HG03159 (cell line): ENCODE measurements around the gene SIRT4.
"Not testable (repeated sequence)": the region's sequence is repeated elsewhere in the genome, so short reads cannot be mapped to it uniquely, and the experiment has no call there.

Source experiments
- ATAC-seq: cut with Tn5 transposase; IDR thresholded peaks from one replicate; pipeline ENCODE4 v1.9.1; 2021; ENCODE audit warnings: mild to moderate bottlenecking, moderate library complexity; ENCODE audit not compliant: unreplicated experiment

SIRT4 gene, protein sequence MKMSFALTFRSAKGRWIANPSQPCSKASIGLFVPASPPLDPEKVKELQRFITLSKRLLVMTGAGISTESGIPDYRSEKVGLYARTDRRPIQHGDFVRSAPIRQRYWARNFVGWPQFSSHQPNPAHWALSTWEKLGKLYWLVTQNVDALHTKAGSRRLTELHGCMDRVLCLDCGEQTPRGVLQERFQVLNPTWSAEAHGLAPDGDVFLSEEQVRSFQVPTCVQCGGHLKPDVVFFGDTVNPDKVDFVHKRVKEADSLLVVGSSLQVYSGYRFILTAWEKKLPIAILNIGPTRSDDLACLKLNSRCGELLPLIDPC

DNA sequence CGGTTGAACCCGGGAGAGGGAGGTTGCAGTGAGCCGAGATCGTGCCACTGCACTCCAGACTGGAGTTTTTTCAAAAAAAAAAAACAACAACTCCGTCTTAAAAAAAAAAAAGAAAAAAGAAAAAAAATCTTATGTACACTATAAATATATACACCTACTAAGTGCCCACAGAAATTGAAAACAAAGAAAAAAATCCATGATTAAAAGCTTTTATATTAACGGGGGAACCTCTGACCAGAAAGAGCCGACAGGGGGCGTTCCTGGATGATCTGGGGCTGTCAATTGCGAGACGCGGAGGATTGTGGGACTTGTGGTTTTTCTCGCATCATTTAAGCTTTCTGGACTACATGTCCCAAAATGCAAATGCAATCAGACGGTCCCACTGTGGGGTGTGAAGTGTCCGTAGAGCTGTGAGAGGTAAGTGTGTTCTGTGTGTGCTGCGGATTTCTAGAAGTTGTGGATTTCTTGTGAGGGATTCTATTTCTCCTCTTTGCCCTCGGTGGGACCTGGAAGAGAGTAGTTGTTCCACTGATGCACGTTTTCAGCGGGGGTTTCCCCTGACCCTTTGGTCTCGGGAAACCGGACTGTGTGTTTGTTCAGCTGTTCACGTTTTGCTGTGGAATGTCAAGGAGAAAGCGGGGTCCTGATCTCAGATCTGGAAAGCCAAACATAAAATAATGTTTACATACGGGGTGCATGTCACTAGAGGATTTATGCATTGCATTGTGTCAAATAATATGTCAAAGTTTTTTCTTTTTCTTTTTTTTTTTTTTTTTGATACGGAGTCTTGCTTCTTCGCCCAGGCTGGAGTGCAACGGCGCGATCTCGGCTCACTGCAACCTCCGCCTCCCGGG, at the start of gene SIRT4:
SIRT4 (plus strand) TSS at position 360 of the 854 bp plus-strand sequence. CDS start 1,241 bp downstream, outside the sequence.
- peak; percentile 93 for ATAC-seq

DNA sequence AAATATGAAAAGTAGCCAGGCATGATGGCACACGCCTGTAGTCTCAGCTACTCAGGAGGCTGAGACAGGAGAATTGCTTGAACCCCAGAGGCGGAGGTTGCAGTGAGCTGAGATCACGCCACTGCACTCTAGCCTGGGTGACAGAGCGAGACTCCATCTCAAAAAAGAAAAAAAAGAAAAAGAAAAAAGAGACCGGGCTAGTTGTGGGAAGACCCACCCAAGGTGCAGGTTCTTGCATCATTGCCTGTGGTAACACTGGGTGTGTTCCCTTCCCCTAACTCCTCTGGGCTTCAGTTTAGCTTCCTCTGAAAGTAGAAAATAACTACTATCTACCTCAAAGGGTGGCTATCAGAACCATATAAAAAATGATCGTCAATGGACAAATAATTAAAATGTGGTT, 48.8 kb upstream of the SIRT4 start:
- not testable (repeated sequence) for ATAC-seq

DNA sequence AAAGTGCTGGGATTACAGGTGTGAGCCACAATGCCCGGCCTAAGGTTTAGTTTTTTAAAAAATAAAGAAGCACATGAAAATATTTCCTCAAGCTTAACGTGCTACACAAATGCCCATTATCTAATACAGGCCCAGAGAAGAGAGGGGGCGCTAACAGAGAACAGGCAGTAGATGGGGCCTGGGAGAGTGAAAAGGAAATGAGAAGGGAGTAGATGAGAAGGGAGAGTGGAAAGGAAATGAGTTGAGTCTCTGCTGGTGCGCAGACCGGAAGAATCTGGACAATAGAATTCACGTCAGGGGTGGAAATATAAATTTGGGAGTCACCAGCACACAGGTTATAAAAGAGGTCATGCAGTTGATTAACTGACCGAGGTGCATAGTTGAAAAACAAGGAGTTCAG, 47.3 kb upstream of the SIRT4 start:
- no peak for ATAC-seq

DNA sequence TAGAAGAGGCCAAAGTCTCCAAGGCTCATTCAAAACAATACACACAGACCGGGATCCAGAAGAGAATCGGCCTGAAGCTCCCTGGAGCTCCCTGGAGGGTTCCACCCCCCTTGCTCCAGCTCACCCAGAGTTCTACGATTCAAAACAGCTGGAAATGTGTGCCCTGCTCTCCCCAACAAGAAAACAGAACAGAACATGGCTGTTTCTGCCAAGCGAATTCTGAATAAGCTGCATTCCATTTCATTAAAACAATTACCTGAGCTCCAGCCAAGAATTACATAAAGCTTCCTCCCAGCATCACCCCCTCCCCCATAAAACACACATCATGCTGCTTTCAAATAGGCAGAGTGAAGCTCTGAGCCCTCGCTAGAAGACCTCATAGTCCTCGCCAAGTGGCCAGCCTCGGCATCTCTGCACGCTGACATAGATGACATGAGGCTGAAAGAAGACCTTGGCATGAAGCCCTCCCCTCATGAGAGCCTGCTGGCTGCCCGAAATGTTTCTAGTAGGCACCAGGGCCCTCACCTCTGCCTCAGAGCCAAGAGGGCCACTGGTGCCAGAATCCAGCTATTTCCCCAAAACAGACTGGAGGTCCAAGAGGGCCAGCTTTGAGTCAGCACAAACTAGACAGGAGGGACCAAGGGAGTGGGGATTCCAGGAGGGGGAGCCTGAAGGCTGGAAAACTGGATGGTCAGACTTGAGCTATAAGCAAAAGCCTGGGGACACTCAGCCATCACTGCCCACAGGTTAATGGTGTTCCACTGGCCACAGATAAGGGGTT, 44.9 kb upstream of the SIRT4 start:
- no peak for ATAC-seq

DNA sequence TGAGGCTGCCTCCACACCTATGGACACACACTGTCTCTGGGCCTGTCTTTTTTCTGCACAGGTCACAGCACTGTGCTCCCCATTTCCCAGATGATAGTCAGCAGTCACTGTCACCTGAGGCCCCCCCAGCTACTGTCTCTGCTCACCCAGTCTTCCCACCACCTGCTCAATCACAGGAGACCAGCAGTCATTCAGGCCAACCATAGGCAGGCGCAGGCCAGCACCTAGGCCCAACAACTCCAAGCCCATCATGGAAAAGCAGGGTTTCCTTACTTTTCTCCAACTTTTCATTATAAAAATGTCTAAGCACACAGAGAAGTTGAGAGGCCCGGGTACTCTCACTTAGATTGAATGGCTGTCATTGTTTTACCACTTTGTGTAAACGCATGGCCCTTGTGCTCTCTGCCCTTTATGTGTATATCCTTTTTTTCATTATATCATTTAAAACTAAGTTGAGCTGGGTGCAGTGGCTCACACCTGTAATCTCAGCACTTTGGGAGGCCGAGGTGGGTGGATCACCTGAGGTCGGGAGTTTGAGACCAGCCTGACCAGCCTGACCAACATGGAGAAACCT, 43.7 kb upstream of the SIRT4 start:
- ATAC-seq: no peak

DNA sequence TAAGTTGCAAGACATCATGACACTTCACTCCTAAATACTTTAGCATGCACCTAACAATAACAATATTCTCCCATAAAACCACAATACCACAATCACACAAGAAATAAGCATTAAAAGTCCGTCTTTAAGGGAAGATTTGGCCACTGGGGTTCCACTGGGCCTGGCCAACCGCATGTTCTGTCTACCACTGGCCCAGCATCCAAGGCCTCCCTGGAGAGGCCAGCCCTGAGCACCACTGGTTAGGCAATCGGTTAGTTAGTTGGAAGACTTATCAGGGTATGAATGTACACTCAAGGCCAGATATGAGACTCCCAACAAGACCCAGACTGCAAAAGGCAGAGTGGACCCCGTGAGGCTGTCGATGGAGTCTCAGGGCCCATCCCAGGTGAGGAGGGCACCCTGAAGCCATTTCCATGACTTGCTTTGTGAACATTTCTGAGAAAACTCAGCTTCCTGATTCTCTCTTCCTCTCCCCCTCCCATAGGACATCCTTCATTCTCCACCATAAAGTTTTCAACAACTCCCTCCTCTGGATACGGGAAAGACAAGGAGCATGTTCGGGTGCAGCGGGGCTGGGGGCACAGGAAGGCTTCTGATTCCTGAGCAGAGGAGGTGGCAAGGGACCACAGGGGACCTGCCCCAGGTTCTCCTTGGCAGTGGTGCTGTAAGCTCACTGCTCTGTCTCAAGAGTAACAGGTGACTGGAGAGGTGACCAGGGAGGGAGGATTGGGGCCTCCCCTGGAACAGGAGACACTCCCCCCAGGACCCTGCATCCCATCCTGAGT, 42.5 kb upstream of the SIRT4 start:
- no peak for ATAC-seq

DNA sequence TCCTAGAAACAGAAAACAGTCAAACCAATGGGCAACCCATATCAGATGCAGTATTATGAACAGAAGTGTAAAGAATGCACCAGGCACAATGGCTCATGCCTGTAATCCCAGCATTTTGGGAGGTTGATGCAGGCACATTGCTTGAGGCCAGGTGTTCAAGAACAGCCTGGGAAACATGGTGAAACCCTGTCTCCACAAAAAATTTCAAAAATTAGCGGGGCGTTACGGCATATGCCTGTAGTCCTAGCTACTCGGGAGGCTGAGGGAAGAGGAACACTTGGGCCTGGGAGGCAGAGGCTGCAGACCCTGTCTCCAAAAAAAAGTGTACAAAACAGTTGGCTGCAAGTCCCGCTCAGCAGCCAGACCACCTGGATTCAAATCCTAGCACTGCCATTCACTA, 41.5 kb upstream of the SIRT4 start:
- no peak for ATAC-seq

DNA sequence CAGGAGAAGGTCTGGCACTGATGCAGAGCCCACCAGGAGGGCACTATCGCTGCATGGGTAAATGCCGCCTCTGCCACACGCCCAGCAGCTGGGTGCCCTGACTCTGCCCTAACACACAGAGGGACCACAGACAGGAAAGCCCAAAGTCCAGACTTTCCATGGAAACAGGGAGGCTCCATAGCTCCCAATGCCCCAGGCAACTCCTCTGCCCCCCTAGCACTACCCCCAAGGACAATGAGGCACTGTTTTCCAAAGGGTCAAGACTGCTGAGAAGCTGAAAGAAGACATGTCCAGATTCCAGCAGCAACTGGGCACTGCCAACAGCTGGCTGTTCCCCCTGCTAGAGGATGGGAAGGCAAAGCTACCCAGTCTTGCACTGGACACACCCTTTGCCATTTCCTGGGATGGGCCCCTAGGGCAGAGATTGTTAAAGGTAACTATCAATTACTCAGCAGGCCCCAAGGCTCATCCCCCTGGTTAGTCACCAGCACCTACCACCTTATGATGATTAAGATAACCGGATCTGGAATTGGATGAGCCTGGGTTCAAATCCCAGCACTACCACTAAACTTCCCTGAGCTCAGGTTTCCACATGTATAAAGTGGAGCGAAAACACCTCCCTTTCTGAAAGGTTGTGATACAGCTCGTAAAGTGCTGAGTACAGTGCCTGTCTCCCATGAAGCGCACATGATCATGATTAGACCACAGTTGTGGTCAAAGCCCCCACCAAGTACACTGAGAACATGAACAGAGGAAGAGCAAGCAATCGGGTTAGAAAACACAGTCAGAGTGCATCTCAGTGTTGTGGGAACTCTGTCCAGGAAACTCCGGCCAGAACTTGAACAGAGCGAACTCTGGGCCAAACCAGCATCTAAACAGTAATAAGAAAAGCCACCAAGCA, 39.9 kb upstream of the SIRT4 start:
- no peak for ATAC-seq

DNA sequence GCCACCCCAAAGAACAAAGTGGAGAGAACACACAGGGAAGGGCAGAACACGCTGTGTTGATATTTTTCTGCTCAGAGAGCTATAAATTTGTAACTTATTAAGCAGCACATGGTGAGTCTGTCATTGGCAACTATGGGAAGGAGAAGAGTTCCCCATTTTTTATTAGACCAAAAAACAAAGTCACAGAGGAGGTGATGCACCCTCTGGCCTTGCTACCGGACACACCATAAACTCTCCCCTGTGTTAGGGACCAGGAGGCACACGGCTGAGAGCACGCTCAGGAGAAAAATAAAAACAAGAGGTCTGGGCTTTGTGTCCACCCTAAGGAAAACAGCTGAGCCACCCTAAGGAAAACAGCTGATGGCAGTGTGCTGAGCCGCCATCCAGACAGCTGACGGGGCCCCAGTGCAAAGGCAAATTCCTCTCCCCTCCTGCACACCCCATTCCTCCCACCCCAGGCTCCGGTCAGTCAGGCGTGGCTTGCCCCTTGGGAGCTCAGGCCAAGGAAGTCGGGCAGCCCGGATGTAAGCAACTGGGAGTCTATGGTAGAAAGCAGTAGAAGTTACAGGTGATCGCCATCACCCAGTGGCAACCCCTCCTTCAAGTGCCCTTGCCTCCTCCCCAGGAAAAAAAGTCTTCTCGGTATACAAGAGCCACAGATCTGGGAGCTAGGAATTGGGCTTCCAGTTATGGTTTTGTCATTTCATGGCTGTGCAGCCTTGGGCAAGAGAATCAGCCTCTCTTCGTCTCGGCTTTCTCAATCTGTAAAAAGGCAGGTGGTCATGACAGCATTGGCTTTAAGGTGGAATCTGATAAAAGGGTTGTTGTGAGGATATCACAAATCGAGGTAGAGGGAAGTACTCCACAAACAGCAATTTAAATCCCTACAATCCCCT, 39.0 kb upstream of the SIRT4 start:
- ATAC-seq: no peak

DNA sequence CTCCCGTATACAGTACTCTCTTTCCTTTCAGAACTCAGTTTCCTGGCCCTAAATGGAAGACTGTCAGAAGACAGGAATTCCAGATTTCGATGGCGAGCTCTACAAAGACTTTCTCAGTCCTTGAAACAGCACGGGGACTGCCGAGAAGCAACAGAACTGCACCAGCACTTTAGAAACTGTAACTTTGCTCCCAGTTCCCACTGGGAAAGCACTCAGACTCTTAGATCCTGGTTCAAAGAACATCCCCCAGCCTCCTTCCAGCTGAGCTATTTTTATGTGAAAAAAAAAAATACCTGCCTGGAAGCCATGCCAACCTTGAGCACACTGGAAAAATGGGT, 38.4 kb upstream of the SIRT4 start:
- ATAC-seq: no peak

DNA sequence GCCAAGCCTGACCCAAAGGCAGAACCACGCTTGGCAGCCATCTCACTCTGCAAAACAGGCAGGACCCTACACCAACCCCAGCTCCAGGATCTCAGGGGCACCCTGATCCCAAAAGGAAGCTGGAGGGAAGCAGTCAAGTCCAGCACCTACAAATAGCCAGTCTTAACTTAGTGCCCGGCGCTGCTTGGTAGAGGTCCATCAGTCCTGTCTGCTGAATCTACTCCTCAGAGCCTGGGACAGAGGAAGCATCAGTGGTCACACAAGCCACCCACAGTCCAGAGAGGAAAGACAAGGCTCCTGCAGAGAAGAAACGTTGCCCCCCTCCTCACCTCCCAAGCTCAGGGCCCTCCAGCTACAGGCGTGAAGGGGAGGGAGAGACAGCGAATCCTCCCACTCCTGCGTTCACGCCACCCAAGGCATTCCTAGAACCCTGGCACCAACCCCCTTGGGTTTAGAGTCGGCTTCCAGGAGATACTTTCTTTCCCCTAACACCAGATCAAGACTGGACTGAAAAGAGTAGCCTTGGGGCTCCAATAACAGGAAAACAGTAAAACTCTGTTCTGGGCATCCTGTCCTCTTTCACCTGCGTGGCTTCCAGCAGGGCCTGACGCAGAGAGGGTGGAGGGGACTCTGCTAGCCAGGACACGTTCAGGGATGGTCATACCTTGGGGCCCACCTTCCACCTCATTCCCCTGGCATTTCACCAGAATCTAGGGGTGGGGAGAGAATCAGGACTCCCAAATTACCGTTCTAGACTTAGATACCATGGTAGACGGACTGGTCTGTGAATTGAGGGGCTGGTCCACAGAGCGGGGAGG, 37.8 kb upstream of the SIRT4 start:
- ATAC-seq: no peak

DNA sequence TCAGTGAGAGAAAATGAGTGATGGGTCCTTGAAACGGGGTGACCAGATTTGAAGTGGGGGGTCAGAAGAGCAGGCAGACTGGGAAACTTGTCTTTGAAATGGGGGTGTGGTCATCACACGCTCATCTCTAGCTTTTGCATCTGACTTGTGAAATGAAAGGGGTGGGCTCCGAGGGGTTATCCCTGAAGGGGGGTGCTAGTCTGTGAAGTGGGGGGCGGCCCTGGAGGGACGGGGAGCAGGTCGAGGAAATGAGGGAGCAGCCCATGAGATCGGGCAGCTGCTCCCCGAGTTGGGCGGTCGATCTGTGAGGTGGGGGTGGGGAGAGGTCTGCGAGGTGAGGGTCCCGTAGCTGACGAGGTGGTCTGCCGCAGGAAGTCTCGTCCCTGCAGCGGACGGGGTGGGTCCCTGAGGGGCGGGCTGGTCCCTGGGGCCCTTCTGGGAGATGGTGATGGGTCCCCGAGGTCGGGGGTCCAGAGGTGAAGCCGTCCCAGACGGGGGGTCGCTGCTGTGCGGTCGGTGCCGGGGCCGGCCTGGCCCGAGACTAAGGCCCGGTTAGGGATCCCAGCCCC, 37.1 kb upstream of the SIRT4 start:
- no peak for ATAC-seq

DNA sequence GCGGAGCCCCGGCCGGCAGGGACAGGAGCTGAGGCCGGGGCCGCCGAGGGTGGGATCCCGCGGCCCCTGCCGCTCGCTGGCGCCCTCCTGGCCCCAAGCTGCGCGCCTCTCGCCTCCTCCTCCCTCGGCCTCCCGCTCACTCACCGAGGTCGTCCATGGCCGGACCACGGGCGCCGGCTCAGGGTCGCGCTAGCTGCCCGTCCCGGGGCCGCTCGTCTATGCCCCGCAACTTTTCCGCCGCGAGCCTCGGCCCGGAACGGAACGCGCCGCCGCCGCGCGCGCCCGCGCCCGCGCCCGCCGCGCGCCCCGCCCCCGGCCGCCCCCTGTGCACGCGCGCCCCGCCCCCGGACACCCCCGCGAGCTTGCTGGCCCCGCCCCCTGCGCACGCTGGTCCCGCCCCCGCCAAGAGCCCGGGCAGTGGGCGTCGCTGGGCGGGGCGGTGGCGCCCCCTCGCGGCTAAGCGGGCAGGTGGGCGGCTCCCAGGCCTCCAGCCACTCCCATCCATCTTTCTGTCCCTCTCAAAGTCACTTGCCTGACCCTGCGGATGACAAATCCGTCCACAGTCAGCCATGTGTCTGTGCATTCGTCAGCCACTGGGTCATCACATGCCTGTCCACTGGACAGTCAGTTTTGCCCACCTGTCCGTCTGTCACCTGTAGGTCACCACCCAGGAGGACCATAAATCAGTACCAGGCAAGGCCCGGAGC, 36.5 kb upstream of the SIRT4 start, which contains the start of gene PXN:
PXN (minus strand) TSS at position 258 of the 707 bp plus-strand sequence; CDS start at position 157, 101 bp downstream.
- ATAC-seq: peak; percentile 76

DNA sequence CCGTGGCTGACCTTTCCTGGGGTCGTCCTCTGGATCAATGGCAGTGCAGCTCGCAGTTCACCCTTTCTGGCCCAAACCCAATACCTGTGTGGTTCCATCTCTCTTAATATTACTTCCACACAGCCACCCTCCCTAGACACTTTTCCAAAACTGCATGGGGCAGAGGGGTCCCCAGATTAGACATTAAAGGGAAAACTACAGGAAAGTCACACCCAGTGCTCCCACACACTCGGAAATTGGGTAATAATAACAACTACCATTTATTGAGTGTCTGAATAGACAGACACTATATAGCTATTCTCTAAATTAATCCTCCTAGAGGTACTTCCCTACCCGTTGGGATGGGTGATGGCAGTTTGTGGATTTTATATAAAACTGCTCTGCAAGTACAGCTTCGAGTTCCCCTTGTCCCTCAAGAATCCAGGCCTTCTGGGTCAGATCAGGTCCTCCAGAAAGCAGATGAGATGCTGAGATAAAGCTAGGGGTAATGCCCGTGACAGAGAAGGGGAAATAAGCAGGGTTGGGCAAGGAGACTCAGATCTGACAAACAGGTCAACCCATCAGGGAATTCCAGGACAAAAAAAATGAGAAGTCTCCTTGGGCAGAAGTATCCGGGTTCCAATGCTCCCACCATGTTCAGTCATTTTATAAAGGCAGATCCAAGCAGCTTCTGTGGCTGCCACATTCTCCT, 35.8 kb upstream of the SIRT4 start:
- ATAC-seq: no peak

DNA sequence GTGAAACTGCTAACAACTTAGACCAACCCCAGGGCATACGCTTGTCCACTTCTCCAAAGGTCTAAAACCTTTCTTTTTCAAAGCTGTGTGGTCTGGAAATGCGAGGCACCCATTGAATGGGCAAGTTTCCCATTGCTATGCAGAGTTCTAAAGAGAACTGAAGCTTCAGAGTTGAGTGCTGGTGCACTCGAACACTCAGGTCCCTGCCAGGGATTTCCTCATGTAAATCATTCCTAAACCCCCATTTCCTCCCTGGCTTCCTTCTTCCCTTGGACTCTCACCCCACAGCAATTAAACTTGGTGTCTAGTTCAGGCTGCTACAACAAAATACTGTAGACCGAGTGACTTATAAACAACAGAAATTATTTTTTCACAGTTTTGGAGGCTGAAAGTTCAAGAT, 34.4 kb upstream of the SIRT4 start:
- no peak for ATAC-seq

DNA sequence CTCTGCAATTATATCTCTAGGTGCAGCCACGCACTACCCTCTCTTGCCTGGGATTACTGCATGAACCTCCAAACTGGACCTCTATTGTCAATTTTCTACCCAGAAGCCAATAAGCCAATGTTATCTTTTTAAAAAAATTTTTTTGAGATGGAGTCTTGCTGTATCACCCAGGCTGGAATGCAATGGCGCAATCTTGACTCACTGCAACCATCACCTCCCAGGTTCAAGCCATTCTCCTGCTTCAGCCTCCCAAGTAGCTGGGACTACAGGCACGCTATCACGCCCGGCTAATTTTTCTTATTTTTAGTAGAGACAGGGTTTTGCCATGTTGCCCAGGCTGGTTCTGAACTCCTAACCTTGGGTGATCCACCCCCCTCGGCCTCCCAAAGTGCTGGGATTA, 25.4 kb upstream of the SIRT4 start:
- no peak for ATAC-seq
